Hepatocyte (in vitro differentiated cells): Measurements from ENCODE around the gene SV2C.

Experiments
- EZH2 ChIP-seq: fragments of 200-600 bp; sonication (generic); IDR thresholded peaks from 2 replicates; pipeline ENCODE4 v1.6.1; 2016; ENCODE audit warnings: antibody characterized with exemption, mild to moderate bottlenecking, borderline replicate concordance
- EZH2phosphoT487 ChIP-seq: fragments of 200-600 bp; sonication (generic); IDR thresholded peaks from one replicate; pipeline ENCODE4 v1.6.1; 2018; ENCODE audit warnings: antibody characterized with exemption, mild to moderate bottlenecking, low read depth, moderate library complexity; ENCODE audit not compliant: unreplicated experiment, severe bottlenecking
- TF ChIP-seq, protein P1 (sequence below): fragments of 200-600 bp; sonication (generic); IDR thresholded peaks from 2 replicates; pipeline ENCODE4 v1.5.1; 2016; ENCODE audit warnings: antibody characterized with exemption, mild to moderate bottlenecking; ENCODE audit not compliant: poor library complexity

DNA sequence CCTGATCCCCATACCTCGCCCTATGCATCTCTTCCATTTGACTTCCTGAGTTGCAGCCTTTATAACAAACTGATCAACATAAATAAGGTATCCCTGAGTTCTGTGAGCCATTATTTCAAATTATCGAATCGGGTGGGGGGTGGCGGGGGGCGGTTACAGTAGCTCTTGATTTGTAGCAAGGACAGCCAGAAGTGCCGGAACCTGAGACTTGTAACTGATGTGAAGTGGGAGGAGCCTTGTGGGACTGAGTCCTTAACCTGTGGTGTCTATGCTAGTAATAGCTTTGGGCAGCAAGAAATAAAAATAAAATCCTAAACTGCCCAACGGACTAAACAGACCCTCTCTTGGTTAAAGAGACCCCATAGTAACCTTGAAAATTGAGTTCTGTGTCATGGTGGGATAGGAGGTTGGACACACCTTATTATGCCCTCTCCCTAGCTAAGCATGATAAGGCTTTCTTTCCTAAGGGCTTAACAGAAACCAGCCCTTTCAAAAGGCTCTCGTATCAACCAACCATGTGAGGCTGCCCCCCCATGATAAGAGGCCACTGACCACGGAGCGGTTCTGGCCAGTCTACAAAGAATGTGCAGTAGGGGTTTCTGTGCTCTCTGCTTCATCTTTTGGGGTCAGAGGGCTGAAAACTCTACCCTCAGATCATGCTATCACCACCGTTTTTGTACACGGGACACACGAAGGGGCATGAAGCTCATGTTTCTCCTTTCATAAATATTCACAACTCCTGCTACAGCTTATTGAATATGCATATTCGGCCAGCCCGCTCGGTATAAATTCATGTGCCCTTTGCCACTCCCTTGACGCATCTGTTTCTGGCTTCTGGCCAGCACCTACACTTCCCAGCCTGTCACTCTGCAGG is 280.4 kb downstream of the SV2C start:
- TF ChIP-seq EZH2 = no peak
- no peak for TF ChIP-seq EZH2phosphoT487
- TF ChIP-seq, protein P1, sequence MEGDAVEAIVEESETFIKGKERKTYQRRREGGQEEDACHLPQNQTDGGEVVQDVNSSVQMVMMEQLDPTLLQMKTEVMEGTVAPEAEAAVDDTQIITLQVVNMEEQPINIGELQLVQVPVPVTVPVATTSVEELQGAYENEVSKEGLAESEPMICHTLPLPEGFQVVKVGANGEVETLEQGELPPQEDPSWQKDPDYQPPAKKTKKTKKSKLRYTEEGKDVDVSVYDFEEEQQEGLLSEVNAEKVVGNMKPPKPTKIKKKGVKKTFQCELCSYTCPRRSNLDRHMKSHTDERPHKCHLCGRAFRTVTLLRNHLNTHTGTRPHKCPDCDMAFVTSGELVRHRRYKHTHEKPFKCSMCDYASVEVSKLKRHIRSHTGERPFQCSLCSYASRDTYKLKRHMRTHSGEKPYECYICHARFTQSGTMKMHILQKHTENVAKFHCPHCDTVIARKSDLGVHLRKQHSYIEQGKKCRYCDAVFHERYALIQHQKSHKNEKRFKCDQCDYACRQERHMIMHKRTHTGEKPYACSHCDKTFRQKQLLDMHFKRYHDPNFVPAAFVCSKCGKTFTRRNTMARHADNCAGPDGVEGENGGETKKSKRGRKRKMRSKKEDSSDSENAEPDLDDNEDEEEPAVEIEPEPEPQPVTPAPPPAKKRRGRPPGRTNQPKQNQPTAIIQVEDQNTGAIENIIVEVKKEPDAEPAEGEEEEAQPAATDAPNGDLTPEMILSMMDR = no peak
